Panc1 (cell line): ENCODE measurements around the gene AP1B1. TPM values are rescaled to one million over a fixed set of nuclear protein-coding genes. Genes with fewer than 3 reads are reported as not detected.

Source experiments
- ATAC-seq: fragments of 200-7000 bp; cut with Tn5 transposase; 2 replicates; pipeline ENCODE4 v1.9.1; 2020; ENCODE audit warnings: mild to moderate bottlenecking, moderate library complexity
- BruUV-seq: library from RNA; stranded (reverse); fragments of 400-500 nt; replicated peaks from 2 replicates; lab custom pipeline; 2021; lab: Mats Ljungman, UMichigan
- CTCF ChIA-PET: fragments of 300-600 bp; sonication (Branson Sonifier 250); formaldehyde crosslinking; loops from one replicate; lab custom pipeline; 2022; ENCODE audit warnings: antibody characterized with exemption; lab: Charles Lee
- POLR2A ChIA-PET: fragments of 300-600 bp; sonication (Branson Sonifier 250); formaldehyde crosslinking; loops from one replicate; lab custom pipeline; 2022; ENCODE audit warnings: antibody characterized with exemption; lab: Charles Lee
- DNase-seq: peaks from one replicate; pipeline ENCODE4 v3.0.0-alpha.2; 2010; ENCODE audit warnings: low read depth, low spot score
- H3K27ac ChIP-seq: 2 replicates; pipeline ENCODE4 v1.5.1; 2011; ENCODE audit warnings: mild to moderate bottlenecking, low read length, inconsistent platforms
- H3K27me3 ChIP-seq: fragments of 200-500 bp; sonication (Bioruptor generic); 2 replicates; pipeline ENCODE4 v1.6.0; 2014; ENCODE audit warnings: low read length, inconsistent platforms; ENCODE audit not compliant: control insufficient read depth, insufficient read depth
- H3K36me3 ChIP-seq: fragments of 200-500 bp; sonication (Bioruptor generic); 2 replicates; pipeline ENCODE4 v1.5.1; 2014; ENCODE audit warnings: inconsistent platforms, mild to moderate bottlenecking, low read length, moderate library complexity; ENCODE audit not compliant: control insufficient read depth, insufficient read depth
- H3K4me1 ChIP-seq: 2 replicates; pipeline ENCODE4 v1.5.1; 2011; ENCODE audit warnings: inconsistent platforms, mild to moderate bottlenecking, low read length, moderate library complexity; ENCODE audit not compliant: control insufficient read depth, insufficient read depth
- H3K4me3 ChIP-seq, 2 experiments: 2 replicates each; pipeline ENCODE4 v1.5.1; 2011 to 2012; ENCODE audit warnings: low read depth in 2 of 2, low read length in 2 of 2, mild to moderate bottlenecking in 2 of 2, inconsistent platforms in 1 of 2, moderate library complexity in 1 of 2
- H3K9me3 ChIP-seq: fragments of 200-500 bp; sonication (Bioruptor generic); 2 replicates; pipeline ENCODE4 v1.5.1; 2014; ENCODE audit warnings: low read depth, mild to moderate bottlenecking, inconsistent platforms, low read length, moderate library complexity; ENCODE audit not compliant: control insufficient read depth, insufficient read depth
- CTCF ChIP-seq: fragments of 450-650 bp; IDR thresholded peaks from 2 replicates; pipeline ENCODE4 v1.5.1; 2017; ENCODE audit warnings: mild to moderate bottlenecking
- POLR2AphosphoS5 ChIP-seq: IDR thresholded peaks from 2 replicates; pipeline ENCODE4 v1.6.1; 2012; ENCODE audit warnings: mild to moderate bottlenecking, low read depth, low read length, moderate library complexity
- REST ChIP-seq, 2 experiments: IDR thresholded peaks; 2 replicates each; pipeline ENCODE4 v1.6.1; 2011 to 2012; ENCODE audit warnings: low read depth in 2 of 2, control low read depth in 1 of 2, low read length in 1 of 2, mild to moderate bottlenecking in 1 of 2, moderate library complexity in 1 of 2; ENCODE audit not compliant: insufficient read depth in 1 of 2
- SIN3A ChIP-seq: IDR thresholded peaks from 2 replicates; pipeline ENCODE4 v1.6.1; 2012; ENCODE audit warnings: low read depth, mild to moderate bottlenecking, low read length, moderate library complexity, borderline replicate concordance; ENCODE audit not compliant: insufficient read depth
- TCF7L2 ChIP-seq: IDR thresholded peaks from 2 replicates; pipeline ENCODE4 v1.6.1; 2011; ENCODE audit warnings: mild to moderate bottlenecking, low read depth, low read length, inconsistent platforms
- in situ Hi-C: cut with HindIII; loops from 2 replicates; pipeline ENCODE4 v1.10.0; 2016; ENCODE audit warnings: low sequenced_read_pairs, low pct_unique_long_range_greater_than_20kb
- intact Hi-C: fragments of 100-400 bp; cut with micrococcal nuclease; formaldehyde crosslinking; loops from one replicate; pipeline ENCODE4 v1.10.0; 2022; ENCODE audit not compliant: unreplicated experiment
- total RNA-seq: library from RNA; stranded (reverse); gene quantifications from one replicate; pipeline ENCODE4 v1.2.1, GENCODE V29; 2021; ENCODE audit not compliant: unreplicated experiment

The AP1B1 gene
- total RNA-seq, 1 experiment from 2014 or later = 48.6 TPM

GRCh38 chr22:29328055-29328454 lies 60.3 kb downstream of the AP1B1 start:
- ChIA-PET CTCF (no interaction called here), POLR2A (no interaction called here)
- Histone ChIP-seq H3K27ac (no peak overlapping the region), H3K36me3 (no peaks in the 10 kb centered on the region), H3K9me3 (no peaks in the 10 kb centered on the region), H3K4me3 (no peak overlapping the region), H3K27me3 (no peaks in the 10 kb centered on the region), H3K4me1 (no peaks in the 10 kb centered on the region)
- TF ChIP-seq TCF7L2 = no peak
- TF ChIP-seq POLR2AphosphoS5 = no peak
- no peak for TF ChIP-seq CTCF
- no peak for TF ChIP-seq REST (IDR thresholded peaks at IDR 0.05; ENCODE audit: insufficient read depth in 1 of 2, low read depth in 2 of 2, low read length in 1 of 2)
- TF ChIP-seq SIN3A = no peak
- ATAC-seq (no peak), DNase-seq (no peak)
- no TSS peak for BruUV-seq
- intact Hi-C loops = no loop called here
- in situ Hi-C loops = no loop called here

- ChIA-PET POLR2A (interaction anchor here (0.5 kb wide), 1 partner anchor 28 kb away, joined by 3 read pairs; no protein-coding TSS in a partner anchor), CTCF (no interaction called here)
- Histone ChIP-seq H3K27ac (no peak overlapping the region), H3K27me3 (no peaks in the 10 kb centered on the region), H3K4me3 (no peak overlapping the region), H3K36me3 (no peaks in the 10 kb centered on the region), H3K9me3 (no peaks in the 10 kb centered on the region), H3K4me1 (no peaks in the 10 kb centered on the region)
- DNase-seq = no peak
- intact Hi-C loops (no loop called here), in situ Hi-C loops (no loop called here)
- TF ChIP-seq REST (IDR thresholded peaks at IDR 0.05; ENCODE audit: insufficient read depth in 1 of 2, low read depth in 2 of 2, low read length in 1 of 2) (no peak), POLR2AphosphoS5 (no peak), TCF7L2 (no peak), CTCF (no peak), SIN3A (no peak)
- BruUV-seq = no TSS peak
- no peak for ATAC-seq
Measured at GRCh38 chr22:29327089-29327764, 61.1 kb downstream of the AP1B1 start.
